ENCODE results near the gene RUNX1. TPM values are rescaled to one million over a fixed set of nuclear protein-coding genes. Genes with fewer than 3 reads are reported as not detected.

Gene RUNX1
- total RNA-seq, 2 experiments from 2014 or later = 36.5 to 37.2 TPM

- ChIA-PET POLR2A (no interaction called here), CTCF (interaction anchor here (1.2 to 1.3 kb wide), 2 partner anchors 10 to 15 kb away, joined by 3 to 4 read pairs; no protein-coding TSS in a partner anchor)
These were observed 98.1 kb downstream of the RUNX1 start for GRCh38 chr21:34950980-34951379.

- POLR2A ChIA-PET = no interaction called here
- CTCF ChIA-PET = interaction anchor here (1.0 kb wide), 1 partner anchor 18 kb away, joined by 4 read pairs; no protein-coding TSS in a partner anchor
These were observed 99.6 kb downstream of the RUNX1 start for GRCh38 chr21:34949499-34949898.

DNA sequence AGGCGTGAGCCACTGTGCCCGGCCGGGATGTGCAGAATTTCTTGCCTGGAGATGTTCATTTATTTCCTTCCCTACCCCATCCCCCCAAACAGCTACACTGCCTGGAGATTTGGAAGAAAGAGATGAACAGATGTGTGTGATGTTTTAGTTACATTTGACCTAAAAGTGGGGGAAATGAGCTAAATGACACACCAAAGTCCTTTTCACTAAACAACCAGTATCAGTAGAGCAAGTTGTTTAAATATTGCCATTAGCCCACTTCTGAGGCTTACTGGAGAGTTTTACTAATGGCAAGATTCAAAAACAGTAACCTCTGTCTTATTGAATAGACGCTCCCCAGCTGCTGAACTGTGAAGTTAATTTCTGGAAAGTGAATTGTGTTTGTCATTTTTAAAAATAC is 100.1 kb downstream of the RUNX1 start:
- POLR2A ChIA-PET = no interaction called here

DNA sequence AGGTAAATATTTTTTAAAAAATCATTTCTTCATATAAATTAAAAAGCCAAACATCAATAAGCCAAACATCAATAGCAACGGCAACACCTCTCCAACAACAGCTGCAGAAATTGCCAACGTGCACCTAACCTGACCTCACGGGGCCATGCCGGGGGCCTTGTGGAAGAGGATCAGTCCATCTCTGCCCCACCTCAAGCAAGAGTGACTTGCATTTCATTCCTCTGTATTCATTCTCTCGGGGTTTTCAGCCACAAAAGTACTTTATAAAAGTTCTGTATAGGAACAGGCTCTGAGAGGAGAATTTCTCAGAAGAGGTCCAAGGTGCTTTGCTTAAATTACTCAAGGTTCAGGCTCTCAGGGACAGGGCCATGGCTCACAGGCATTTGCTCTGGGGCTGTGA is 100.9 kb downstream of the RUNX1 start:
- CTCF ChIA-PET = interaction anchor here (0.7 to 1.1 kb wide), 3 partner anchors 19 to 222 kb away, joined by 3 read pairs; no protein-coding TSS in a partner anchor

More for the DNA sequence above, 100.1 kb downstream of the RUNX1 start:
- CTCF ChIA-PET = interaction anchor here (1.0 kb wide), 1 partner anchor 19 kb away, joined by 4 read pairs; no protein-coding TSS in a partner anchor

DNA sequence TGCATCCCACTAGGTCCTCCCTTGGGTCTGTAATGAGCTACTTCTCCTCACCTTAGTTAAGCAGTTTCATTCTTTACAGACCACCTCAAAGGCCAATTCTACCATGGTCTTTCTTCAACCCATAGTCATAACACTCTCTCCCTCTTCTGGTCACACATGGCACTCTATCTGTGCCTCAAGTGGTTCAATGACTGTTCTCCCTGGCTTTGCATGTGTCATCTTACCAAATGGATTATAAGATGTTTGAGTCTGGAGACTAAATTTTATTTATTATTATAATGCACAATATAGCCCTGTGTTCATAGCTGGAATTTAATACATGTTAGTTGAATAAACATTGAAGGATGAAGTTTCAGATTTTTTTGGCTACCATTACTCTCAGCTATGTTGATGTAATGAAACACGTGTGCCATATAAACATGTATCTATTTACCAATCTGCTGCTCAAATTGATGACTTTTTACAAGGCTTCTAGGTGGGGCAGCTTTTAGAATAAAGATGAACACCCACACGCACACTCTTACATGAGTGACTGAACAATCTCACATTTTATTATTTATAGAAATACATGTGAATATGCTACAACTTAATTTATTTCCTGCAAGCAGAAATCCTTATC is 102.1 kb downstream of the RUNX1 start:
- ChIA-PET POLR2A (interaction anchor here (0.8 to 2.6 kb wide), 7 partner anchors 13 to 97 kb away, joined by 3 to 14 read pairs (median 5); no protein-coding TSS in a partner anchor), CTCF (interaction anchor here (0.6 to 1.4 kb wide), 10 partner anchors 10 to 330 kb away, joined by 3 to 5 read pairs (median 3); no protein-coding TSS in a partner anchor)

More for the DNA sequence above, 100.9 kb downstream of the RUNX1 start:
- POLR2A ChIA-PET = interaction anchor here (1.9 kb wide), 1 partner anchor 35 kb away, joined by 7 read pairs; no protein-coding TSS in a partner anchor

- CTCF ChIA-PET = interaction anchor here (0.6 to 1.4 kb wide), 10 partner anchors 11 to 330 kb away, joined by 3 to 5 read pairs (median 3); no protein-coding TSS in a partner anchor
- POLR2A ChIA-PET = interaction anchor here (0.7 to 2.6 kb wide), 8 partner anchors 9 to 98 kb away, joined by 3 to 14 read pairs (median 4); no protein-coding TSS in a partner anchor
These were observed 102.7 kb downstream of the RUNX1 start for GRCh38 chr21:34946385-34946840.

- ChIA-PET POLR2A (interaction anchor here (0.5 to 2.6 kb wide), 2 partner anchors 39 to 57 kb away, joined by 3 to 14 read pairs; no protein-coding TSS in a partner anchor), CTCF (interaction anchor here (1.3 kb wide), 1 partner anchor 28 kb away, joined by 3 read pairs; no protein-coding TSS in a partner anchor)
These were observed 103.8 kb downstream of the RUNX1 start for GRCh38 chr21:34945288-34945687.

DNA sequence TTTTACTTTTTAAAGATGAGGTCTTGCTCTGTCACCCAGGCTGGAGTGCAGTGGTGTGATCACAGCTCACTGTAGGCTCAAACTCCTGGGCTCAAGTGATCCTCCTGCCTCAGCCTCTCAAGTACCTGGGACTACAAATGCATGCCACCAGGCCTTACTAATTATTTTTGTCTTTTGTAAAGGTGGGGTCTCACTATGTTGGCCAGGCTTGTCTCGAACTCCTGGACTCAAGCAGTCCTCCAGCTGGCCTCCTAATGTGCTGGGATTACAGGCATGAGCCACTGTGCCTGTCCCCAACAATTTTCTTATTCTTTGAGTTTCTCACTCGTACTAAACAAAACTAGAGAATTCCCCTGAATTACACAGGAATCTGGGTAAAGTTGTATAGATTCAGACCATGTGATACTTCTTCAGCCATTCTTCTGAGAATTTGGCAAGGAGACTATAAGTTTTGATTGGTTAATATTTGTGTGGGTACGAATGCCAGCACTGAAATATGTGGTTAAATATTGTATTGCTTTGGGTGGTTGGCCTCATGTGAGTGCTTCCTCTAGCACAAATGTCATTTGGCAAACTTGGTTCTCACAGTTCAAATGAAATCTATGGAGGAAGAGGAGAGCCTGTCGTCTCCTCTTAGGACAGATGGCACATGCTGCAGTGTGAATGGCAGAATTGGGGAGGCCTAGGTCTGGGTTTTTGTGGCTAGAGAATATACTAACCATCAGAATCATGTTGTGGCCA is 104.9 kb downstream of the RUNX1 start:
- ChIA-PET CTCF (no interaction called here), POLR2A (interaction anchor here (0.6 to 1.0 kb wide), 2 partner anchors 83 to 99 kb away, joined by 3 read pairs; no protein-coding TSS in a partner anchor)

- POLR2A ChIA-PET = interaction anchor here (0.6 kb wide), 1 partner anchor 86 kb away, joined by 3 read pairs; no protein-coding TSS in a partner anchor
These were observed 106.2 kb downstream of the RUNX1 start for GRCh38 chr21:34942911-34943310.

GRCh38 chr21:34941162-34941561 is 107.9 kb downstream of the RUNX1 start:
- POLR2A ChIA-PET = no interaction called here
- CTCF ChIA-PET = no interaction called here

More at GRCh38 chr21:34942911-34943310, 106.2 kb downstream of the RUNX1 start:
- CTCF ChIA-PET = interaction anchor here (0.7 to 1.3 kb wide), 4 partner anchors 9 to 105 kb away, joined by 3 to 6 read pairs (median 3); no protein-coding TSS in a partner anchor

GRCh38 chr21:34939673-34940331 is 109.3 kb downstream of the RUNX1 start:
- CTCF ChIA-PET = interaction anchor here (1.0 to 1.3 kb wide), 2 partner anchors 28 to 47 kb away, joined by 3 to 4 read pairs; no protein-coding TSS in a partner anchor
- POLR2A ChIA-PET = no interaction called here

- POLR2A ChIA-PET = no interaction called here
- CTCF ChIA-PET = no interaction called here
These were observed 110.9 kb downstream of the RUNX1 start for GRCh38 chr21:34938089-34938764.

DNA sequence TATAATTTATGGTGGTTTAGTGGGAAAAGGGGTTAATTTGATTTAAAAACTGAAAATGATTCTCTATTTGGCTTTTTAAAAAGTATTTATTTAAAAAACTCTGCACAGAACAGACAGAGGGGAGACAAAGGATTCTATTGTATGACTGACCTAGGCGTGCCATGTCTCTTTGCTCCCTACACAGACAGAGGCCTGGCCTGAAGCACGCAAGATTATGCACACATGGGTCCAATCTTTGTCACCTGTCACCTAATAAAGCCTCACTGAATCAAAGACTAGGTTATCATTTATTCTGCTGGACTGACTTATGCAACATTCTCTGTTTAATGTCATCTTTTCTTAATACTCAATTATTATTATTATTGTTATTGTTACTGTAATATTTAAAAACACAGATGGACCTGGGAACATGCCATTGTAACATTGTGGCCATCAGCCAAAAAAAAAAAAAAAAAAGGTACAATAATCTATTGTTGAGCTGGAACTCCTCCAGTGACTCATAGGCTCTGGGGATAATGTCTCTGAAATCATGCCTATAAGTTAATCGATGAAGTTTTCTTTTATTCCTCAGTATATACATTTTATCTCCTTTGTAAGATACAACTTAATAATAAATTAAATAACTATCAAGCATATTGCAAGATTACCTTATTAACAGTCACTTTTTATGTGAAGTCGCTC is 112.1 kb downstream of the RUNX1 start:
- ChIA-PET POLR2A (interaction anchor here (0.6 to 1.9 kb wide), 2 partner anchors 9 to 48 kb away, joined by 3 to 23 read pairs; no protein-coding TSS in a partner anchor), CTCF (interaction anchor here (0.6 to 3.4 kb wide), 2 partner anchors 48 to 1335 kb away, joined by 3 to 26 read pairs; no protein-coding TSS in a partner anchor)

- ChIA-PET POLR2A (interaction anchor here (0.7 to 3.0 kb wide), 6 partner anchors 32 to 111 kb away, joined by 3 to 23 read pairs (median 10); no protein-coding TSS in a partner anchor), CTCF (interaction anchor here (0.6 to 3.4 kb wide), 3 partner anchors 38 to 111 kb away, joined by 3 to 26 read pairs (median 4); no protein-coding TSS in a partner anchor)
These were observed 112.7 kb downstream of the RUNX1 start for GRCh38 chr21:34936371-34936789.

GRCh38 chr21:34935898-34936297 is 113.2 kb downstream of the RUNX1 start:
- POLR2A ChIA-PET = interaction anchor here (0.7 to 3.0 kb wide), 6 partner anchors 32 to 111 kb away, joined by 3 to 23 read pairs (median 10); no protein-coding TSS in a partner anchor
- CTCF ChIA-PET = interaction anchor here (0.6 to 3.4 kb wide), 6 partner anchors 11 to 156 kb away, joined by 3 to 26 read pairs (median 4); no protein-coding TSS in a partner anchor

GRCh38 chr21:34935452-34935851 is 113.7 kb downstream of the RUNX1 start:
- POLR2A ChIA-PET = interaction anchor here (1.1 to 3.0 kb wide), 4 partner anchors 33 to 68 kb away, joined by 3 to 23 read pairs (median 10); no protein-coding TSS in a partner anchor
- CTCF ChIA-PET = interaction anchor here (0.6 to 3.4 kb wide), 5 partner anchors 11 to 156 kb away, joined by 3 to 26 read pairs (median 3); no protein-coding TSS in a partner anchor

DNA sequence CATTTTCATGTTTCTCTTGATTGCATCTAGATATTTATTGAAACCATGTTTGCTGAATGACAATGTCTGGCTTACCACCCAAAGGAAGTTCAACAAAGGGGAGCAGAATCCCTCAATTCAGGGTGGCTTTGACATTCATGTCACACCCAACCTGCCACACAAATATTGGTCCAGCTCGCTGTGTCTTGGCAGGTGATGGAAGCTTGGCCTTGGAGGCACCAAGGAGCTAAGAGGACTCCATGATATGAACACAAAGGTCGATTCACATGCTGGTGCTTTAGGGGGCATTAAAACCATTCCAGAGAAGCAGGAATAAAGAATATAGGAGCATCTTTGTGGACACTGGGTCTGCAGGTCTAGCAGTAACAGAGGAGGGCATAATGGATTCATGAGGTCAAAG is 114.8 kb downstream of the RUNX1 start:
- ChIA-PET POLR2A (interaction anchor here (0.8 to 3.0 kb wide), 5 partner anchors 12 to 447 kb away, joined by 3 to 13 read pairs (median 6); no protein-coding TSS in a partner anchor), CTCF (interaction anchor here (0.8 to 3.4 kb wide), 6 partner anchors 41 to 466 kb away, joined by 3 to 26 read pairs (median 5); no protein-coding TSS in a partner anchor)
